Activated T-cell treated with anti-CD3 and anti-CD28 coated beads for 1 hour (primary cell): ENCODE results near the gene MRPL44.

Source experiments
- DNase-seq: peaks from one replicate; pipeline ENCODE4 v3.0.0-alpha.2; 2020; ENCODE audit warnings: low read depth

The MRPL44 gene

DNA sequence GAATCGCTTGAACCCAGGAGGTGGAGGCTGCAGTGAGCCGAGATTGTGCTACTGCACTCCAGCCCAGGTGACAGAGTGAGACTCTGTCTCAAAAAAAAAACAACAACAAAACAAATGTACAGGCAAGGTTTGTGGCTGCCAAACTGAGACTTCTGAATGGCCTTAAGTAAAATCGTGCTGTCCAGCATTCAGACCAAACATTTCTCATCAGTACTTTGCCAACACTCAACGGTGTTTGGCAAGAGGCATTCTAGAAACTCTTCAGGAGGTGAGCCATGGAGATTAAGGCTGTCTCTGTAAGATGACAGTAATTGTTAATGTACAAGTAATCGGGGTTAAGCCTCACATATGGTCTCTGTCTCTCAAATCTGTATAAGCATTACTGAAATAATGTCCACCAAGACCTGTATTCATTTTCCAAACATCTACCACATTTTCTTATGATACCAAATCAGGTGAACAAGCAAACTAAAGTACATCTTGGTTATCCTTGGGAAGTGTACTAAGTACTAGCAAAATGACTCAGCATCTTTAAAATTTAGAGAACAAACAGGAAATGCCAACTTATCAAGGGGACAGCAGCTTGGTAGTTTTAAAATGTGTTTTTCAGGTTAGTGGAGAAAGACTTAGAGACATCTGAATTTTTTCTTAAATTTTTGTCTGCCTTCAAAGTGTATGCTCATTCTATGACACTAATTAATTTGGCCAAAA, 52.5 kb downstream of the MRPL44 start:
- DNase-seq: no peak

DNA sequence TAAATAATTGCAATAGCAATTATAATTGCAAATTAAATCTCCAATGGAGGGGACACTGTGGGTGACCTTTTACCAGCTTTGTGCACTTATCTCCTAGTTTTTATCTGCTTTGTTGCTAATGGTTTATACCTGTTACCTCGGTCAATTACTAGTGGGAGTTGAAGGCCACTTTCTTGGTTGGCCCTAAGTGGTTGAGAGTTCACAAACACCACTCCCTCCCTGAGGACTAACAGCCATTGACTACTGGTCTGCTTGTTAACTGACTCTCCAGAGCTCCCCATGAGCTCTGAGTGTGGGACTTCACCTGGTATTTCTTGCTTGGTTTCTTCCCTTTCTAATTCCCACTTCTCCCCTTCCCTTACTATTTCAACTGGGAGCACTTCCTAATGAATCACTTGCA, 54.6 kb downstream of the MRPL44 start:
- DNase-seq: no peak

DNA sequence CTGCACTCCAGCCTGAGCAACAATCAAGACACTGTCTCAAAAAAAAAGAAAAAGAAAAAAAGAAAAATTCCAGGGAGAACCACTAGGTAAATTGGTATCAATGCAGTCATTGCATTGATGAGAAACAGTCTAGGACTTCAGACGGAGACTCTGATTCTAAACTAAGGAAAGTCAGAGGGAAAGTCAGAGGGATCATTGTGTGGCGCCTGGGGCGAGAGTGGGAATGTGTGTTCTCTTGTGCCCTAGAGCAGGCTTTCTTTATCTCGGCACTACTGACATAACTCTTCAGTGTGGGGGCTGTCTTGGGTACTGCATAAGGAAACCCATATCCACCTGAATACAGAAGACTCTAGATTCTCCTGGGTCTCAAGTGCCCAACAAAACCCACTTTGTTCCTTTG, 57.1 kb downstream of the MRPL44 start:
- no peak for DNase-seq

DNA sequence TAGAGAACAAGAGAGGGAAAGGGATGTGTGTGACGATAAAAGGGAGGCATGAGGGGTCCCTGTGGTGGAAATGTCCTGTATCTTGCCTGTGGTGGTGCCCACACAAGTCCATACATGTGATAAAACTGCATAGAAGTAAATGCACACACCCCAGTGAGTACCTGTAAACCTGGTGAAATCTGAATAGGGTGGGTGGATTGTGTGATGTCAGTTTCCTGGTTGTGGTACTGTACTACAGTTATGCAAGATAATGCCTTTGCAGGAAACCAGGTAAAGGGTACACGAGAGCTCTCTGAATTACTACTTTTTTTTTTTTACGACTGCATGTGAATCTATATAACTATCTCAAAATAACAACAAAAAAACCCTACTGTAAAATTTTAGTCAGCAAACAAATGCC, 59.7 kb downstream of the MRPL44 start:
- no peak for DNase-seq
